ENCODE measurements around the gene SLC2A6.

The SLC2A6 gene

DNA sequence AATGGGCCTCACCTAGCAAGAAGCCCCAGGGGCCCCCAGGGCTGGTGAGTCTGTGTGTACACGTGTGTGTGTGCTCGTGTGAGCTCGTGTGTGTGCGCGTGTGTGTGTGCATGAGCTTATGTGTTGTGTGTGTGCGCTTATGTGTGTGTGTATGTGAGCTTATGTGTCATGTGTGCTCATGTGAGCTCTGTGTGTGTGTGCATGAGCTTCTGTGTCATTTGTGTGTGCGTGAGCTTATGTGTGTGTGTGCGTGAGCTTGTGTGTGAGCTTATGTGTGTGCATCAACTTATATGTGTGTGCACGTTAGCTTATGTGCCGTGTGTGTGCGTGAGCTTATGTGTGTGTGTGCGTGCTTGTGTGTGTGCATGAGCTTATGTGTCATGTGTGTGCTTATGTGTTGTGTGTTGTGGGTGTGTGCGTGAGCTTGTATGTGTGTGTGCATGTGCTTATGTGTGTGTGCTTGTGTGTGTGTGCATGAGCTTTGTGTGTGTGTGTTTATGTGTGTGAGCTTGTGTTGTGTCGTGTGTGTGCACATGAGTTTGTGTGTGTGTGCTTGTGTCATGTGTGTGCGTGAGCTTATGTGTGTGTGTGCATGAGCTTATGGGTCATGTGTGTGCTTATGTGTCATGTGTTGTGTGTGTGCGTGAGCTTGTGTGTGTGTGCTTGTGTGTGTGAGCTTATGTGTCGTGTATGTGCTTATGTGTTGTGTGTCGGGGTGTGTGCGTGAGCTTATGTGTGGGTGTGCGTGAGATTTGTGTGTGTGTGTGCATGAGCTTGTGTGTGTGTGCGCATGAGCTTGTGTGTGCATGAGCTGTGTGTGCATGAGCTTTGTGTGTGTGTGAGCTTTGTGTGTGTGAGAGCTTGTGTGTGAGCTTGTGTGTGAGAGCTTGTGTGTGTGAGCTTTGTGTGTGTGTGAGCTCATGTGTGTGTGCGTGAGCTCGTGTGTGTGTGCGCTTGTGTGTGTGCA, 16.7 kb upstream of the SLC2A6 start:
- no peak for DNase-seq

DNA sequence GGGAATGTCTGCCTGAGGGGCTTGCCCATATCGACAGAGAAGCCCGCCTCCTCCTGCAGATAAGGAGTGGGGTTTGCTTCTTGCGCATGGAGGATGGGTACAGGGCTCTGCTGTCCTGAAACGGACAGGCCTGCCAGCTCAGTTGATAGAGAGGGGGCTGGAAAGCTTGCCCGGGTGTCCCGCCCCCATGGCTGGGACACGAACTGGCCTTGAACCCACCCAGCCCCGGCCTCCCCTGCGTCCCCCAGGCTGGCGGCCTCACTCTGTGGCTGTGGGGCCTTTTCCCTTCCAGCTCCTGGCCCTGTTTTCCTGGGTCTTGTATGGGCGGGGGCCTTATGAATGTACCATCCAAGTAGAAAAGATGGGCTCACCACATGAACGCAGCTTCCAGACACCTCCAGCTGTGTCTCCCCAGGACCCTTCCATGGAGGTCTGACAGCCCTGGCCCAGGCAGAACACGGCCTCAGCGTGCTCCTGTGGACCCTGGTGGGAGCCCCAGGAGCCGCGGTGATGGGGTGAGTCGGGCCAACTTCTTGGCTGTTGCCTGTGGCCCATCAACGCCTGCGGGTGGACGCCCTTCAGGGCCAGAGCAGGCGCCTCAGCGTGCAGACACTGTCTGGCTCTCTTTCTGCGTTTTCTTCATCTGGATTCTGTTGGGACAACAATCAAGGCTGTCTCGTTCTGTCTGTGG, 15.9 kb upstream of the SLC2A6 start:
- DNase-seq = no peak

DNA sequence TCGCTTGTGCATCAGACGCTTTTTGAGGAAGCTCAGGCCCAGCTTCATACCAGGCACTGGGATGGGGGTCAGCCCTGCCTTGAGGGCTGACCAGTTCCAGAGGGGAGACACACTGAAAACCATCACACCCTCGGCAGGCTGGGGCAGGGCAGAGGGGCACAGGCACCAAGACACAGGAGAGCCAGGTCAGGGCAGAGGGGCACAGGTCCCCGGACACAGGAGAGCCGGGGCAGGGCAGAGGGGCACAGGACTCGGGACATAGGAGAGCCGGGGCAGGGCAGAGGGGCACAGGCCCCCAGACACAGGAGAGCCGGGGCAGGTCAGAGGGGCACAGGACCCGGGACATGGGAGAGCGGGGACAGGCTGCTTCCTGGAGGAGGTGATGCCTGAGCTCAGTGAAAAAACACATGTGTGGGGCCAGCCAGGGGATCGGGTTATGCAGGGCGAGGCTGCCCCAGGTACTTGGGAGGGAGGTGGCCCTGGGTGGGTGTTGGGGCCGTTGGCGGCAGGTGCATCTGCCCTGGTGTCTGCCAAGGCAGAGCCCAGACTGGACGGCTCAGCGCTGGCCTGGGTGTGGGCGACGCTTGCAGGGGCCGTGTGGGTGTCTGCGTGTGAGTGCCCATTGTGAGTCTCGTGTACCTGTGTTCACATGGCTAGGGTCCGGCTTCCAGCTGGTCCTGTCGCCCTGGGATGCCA, 15.1 kb upstream of the SLC2A6 start:
- no peak for DNase-seq

DNA sequence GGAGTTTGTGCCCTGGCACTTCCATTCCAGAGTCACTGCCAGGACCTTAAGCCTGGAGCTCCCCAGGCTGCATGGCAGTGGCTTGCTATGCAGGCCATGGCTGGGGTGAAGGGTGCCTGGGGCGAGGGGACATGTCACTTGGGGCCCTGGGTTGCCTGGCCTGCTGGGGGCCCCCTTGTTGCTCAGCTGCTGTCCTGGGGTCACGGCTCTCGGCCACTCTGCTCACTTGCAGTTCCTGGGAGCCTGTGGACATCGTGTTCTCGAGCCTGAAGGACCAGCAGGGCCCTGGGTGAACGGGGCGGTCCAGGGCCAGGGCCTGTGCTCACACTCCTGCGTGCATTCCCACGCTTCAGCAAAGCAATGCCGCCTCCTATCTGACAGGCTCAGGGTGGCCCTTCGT, 14.5 kb upstream of the SLC2A6 start:
- DNase-seq = no peak

DNA sequence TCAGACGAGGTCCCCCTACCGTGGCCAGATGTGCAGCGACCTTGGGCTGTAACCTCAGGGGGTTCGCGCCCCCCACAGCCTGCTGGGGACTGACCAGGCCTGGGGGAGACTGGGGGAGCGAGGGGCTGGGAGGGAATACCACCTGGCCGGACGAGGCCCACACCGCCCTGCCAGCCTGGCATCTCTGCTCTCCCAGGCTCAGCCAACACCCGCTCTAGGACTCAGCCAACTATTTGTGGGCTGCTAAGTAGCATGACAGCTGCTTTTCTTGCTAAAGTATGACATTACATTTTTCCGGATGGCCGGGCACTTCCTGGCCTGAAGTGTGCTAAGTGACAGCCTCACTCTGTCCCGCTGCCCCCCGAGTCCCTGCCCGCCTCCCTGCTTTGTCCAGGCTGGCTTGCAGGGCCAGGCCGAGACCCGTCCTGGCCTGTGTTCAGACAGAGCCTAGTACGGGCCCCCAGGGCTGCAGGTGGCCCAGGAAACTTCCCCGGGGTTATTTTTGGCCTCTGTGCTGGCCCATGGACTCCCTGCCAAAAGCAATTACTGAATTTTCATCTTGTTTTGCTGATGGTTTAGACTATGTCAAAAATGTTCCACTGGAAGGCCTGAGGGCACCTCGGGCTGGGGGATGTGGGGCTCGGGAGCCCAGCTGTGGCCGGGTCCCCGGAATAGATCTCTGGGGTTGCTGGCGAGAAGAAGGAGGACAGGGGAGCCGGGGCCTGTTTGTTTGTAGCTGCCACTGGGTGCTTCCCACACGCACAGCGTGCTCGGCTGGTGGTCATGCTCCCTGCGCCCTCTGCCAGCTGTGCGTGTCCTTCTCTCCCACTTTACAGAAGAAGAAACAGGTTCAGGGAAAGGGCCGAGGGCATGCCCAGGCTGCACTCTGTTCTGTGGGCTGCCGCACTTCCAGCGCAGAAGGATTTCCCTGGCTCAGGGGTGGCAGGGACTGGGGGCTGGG, 13.4 kb upstream of the SLC2A6 start:
- no peak for DNase-seq

DNA sequence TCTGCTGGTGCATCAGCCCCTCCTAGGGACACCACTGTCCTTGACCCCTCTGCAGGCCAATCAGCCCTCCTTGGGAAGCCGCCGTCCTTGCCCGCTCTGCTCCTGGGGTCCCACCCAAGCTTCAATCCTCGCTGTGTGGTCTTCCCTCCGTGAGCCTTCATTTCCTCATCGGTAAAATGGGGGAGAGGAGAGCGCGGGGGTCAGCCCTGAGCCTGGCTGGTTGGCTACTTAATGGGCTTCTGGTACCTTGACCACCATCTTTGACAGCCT, 12.7 kb upstream of the SLC2A6 start:
- DNase-seq = no peak

DNA sequence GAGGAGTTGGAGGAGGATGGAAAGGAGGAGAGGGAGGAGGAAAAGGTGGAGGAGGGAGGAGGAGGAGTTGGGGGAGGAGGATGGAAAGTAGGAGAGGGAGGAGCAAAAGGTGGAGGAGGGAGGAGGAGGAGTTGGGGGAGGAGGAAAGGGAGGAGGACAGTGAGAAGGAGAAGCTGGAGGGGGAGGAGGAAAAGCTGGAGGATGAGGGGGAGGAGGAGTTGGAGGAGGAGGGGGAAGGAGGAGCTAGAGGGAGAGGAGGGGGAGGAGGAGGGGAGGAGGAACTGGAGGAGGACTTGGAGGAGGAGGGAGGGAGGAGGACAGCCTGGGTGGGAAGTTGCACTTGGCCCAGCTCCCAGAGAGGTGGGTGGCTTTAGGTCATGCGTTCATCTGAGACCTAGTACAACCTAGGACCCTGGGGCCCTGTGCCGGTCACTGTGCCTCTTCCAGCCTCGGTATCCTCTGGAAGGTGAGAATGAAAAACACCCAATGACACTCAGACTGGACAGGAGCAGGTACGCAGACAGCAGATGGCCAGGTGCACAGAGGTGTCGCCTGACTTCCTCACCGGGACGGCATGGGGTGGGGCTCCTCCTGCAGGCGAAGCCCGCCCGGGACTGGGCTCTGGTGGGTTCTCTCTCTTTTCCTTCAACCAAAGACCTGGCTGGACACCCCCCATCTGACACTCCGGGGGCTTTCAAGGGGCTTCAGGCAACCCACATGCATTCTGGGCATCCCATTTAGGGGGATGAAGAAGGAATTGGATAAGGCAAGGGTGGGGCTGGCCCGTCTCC, 12.2 kb upstream of the SLC2A6 start:
- no peak for DNase-seq

DNA sequence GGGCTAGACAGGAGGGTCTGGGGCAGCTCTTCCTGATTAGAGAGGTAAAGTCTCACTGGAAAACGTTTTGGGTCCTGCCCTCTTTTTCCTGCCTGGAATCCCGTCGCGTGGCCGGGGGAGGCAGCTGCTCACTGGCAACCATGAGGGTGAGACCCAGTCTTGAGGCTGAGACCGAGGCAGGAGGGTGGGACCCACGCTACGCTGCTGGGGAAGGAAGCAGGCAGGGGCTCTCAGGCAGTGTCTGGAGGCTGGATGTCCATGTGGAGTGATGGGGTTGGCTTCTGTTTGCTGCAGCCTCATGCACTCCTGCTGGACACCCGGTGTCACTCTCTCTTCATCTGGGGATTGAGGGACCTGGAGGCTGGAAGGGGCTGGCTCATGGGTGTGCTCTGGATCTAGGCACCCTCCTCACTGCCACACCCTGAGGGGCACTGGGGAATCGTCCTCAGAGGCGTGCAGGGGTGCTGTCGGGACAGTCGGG, 11.3 kb upstream of the SLC2A6 start:
- no peak for DNase-seq

DNA sequence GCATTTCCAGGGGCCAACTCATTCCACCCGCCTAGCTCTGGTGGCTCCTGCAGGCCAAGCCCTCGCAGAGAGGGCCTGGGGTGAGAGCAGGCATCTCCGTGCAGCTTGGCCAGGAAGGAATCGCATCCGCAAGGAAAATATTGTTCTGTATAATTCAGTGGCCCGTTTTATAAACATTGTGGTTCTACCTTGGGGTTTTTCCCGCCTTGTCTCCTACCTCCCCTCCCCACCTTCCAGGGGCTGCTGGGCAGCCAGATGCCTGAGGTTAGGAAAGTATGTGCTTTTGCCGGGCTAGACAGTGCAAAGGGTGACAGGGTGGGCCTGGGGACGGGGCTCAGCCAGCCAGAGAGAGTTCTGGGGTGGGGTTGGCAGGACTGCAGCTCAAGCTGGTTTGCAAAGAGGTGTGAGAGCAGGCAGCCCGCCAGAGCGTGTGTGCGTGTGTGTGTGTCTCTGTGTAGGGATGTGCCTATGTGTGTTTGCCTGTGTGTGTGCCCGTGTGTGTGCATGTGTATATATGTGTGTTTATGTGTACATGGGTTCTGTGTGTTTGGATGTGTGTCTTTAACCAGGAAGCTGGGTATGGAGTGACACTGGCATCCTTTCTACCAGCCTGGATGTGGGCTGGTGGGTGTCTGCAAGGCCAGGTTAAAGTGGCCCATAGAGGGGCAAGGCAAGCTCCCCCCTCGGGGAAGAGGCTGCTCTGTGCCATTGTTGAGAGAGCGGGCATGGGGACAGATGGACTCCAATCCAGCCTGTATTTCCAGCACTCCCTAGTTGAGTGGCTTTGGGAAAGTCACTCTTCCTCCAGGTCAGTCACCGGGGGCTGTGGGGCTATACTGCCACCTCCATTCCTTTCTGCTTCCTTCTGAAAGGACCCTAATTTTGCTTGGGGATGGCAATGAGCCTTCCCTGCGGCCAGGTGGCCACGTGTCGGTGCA, 10.6 kb upstream of the SLC2A6 start:
- DNase-seq = no peak

DNA sequence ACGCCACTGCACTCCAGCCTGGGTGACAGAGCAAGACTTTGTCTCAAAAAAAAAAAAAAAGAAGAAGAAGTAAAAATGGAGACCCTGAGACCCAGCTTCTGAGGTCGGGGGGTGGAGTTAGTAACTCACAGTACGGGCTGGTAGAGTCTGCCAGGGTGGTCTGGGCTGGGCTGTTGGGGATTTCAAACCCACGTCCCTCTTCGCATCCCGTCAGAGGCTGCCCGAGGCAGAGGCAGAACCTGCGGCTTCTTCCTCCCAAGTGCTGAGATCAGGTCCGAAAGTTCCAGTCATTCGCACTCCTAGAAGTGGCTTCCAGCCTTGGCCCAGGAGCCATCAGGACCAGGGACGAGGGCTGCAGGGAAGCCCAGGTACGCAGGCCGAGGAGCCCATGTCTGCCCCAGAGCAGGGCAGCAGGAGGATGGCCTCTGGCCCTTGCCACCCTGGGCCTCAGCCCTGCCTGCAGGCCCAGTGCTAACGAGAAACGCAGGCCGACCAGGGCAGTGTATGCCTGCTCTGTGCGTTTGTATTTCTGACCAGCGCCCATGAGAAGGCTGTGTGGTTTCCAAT, 9.9 kb upstream of the SLC2A6 start:
- DNase-seq = no peak

DNA sequence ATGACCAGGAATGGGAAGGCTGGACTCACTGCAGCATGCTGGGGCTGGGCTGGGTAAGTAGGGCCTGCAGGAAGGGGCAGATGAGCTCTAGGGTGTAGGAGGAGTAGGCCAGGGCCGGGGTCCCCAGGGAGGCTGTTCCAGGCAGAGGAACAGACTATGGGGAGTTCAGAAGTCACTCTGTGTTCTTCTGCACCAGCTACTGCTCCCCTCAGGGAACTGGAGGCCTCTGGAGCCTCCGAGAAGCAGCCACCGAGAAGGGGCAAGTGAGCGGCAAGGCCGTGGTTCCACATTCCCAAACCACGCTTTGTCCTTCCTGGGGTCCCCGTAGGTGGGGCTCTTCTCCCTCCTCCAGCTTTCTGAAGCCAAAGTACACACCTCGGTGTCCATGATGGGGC, 8.4 kb upstream of the SLC2A6 start:
- no peak for DNase-seq

DNA sequence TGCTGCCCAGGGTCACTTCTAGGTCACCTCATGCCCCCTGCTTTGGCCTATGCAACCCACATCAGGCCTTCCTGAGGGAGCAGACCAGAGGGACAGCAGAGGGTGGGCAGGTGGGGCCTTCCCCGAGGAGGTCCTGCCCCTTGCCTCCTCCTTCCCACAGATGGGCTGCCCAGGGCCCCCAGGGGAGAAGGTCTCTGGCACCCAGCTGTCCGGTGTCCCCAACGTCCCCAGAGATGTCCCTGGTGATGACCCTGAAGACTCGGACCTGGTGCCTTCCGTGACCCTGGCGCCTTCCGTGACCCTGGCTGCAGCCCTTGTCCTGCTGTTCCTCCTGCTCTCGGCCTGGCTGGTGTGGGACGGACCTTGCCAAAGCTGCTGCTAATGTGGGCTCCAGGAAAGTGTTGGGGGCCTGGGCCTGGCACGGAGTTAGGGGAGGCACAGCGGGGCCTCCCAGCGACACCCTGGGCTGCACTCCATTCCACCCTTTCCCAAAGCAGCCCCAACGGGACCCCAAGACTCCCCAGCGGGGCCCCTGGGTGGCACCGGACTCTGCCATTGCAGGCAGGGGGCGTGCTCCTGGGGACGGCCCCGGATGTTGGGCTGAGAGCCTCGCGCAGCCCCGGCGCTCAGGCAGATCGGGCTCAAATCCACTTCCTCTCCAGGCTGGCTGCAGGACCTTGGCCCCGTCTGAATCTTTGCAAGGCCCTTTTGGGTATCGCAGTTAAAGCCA, 6.8 kb upstream of the SLC2A6 start:
- no peak for DNase-seq

DNA sequence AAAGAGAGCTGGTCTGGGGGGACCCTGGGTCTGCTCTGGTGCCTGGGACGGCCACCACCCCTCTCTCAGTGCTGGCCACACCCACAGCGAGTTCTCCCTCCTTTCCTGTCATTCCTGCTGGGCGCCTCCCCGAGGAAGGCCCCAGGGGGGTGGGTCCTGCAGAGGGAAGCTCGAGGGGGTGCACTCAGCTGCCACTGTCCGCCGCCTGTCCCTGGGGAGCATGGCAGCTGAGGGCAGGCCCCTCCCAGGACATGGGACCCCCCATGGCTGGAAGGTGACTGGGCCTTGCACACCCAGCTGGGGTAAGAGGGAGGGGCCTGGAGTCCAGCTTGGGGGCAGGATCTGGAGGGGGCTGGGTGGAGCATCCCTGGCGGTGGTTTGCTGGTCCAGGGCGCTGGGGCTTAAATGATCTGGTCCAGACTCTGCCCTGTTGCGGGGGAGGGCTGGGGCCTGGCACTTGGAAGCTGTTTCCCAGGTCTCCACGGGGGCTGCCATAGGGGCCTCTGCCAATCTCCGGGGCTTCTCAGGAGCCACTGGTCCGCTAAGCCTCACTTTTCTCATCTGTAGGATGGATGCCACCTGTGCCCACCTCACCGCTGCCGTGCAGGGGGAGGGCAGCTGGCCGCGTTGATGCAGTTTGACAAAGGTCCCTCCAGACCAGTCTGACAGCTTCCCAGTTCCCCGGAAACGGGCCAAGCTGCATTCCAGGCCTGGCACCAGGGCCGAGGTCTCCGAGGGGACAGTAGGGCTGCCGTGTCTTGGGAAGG, 6.0 kb upstream of the SLC2A6 start:
- no peak for DNase-seq

DNA sequence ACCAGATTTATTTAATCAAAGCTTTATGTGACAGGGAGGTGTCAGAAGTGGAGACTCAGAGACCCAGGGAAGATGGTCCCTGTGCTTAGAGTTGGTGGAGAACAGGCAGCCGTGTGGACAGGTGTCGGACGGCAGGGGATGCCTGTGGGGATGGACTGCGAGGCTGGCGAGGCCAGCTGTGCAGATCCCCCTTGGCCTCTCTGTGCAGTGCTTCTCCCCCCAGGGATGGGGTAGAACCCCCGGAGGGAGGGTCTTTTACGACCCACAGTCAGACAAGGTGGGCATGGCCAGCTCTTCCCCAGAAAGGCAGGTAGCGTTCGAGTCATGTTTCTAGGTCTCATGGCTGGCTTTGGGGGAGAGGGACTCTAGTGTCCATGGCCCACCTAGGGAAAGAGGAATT, 4.7 kb upstream of the SLC2A6 start:
- DNase-seq = no peak

DNA sequence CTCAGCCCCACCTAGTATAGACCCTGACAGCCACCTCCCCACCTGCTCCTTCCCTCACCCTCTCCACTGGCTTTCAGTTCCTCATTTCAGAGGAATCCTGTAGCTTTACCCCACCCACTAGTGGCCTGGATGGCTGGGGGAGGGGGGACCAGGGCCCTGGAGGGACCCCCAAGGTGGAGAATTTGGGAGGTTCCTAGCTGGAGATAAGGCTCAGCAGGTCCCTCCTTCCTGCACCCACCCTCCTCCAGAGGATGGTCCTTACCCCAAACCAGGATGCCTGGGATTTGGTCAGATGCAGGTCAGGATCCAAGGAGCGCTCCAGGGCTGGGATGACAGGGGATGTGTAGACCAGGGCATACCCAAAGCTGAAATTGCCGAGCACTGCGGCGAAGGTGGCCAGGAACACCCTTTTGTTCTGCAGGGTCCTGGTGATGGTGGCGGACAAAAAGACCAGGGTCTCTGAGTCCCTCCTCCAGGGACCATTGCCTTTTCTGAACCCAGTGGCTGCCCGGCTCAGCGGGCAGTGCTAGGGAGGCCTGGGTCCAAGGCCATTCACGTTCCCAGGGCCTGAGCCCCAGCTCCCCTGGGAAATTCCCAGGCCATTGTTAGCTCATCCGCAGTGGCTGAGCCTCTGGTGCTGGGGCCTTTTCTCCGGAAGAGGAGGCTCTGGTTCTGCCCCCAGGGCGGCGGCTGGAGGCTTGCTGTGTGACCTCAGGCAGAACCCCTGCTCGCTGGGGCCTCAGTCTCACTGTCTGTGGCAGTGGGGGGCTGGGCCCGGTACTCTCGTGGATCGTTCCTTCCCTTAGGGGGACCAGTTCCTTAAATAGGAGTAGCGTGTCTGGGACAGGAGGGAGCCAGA, 678 bp downstream of the SLC2A6 start:
- no peak for DNase-seq

DNA sequence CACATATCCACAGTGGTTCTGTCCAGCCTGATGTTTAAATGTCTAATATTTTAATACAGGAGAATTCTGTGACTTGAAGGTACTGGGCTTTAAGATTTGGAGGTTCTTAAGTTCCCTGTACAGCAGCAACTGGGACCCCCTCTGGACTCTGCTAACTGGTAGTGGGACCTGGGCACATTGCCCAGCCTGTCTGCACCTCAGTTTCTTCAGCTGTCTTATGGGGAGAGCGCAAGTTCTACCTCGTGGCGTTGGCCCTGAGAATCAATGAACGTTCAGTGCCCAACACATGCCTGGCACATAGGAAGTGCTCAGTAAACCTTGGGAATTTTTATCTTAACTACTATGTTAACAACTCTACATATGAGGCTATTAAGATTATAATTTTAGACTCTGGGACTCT, 1.4 kb downstream of the SLC2A6 start:
- no peak for DNase-seq

DNA sequence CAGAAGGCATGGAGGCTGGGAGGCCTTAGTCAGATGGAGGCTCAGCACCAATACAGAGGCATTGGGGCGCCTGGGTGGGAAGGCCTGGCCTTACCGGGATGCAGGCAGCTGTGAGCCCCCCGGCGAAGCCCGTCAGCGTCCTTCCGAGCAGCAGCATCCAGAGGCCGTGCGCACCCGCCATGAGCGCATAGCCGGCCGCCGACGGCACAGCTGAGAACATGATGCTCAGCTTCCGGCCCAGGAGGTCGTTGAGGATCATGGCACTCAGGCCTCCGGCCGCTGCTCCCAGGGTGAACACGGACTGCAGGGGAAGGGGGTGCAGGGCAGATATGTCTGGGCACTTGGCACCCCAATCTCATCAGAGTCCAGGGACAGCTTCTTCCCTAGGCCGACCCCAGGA, 2.0 kb downstream of the SLC2A6 start:
- DNase-seq = no peak

Data from T1000 (cell line).